Stimulated activated CD8-positive, alpha-beta memory T cell treated with anti-CD3 and anti-CD28 coated beads, Interleukin-7, amount 100 ng/mL, for 24 hours (primary cell): ENCODE data around the gene MED12L.
"Not testable (repeated sequence)": the region's sequence is repeated elsewhere in the genome, so short reads cannot be mapped to it uniquely, and the experiment has no call there.

Experiments used
- DNase-seq: peaks from one replicate; pipeline ENCODE4 v3.0.0-alpha.2; 2020; ENCODE audit warnings: low read depth

The MED12L gene

DNA sequence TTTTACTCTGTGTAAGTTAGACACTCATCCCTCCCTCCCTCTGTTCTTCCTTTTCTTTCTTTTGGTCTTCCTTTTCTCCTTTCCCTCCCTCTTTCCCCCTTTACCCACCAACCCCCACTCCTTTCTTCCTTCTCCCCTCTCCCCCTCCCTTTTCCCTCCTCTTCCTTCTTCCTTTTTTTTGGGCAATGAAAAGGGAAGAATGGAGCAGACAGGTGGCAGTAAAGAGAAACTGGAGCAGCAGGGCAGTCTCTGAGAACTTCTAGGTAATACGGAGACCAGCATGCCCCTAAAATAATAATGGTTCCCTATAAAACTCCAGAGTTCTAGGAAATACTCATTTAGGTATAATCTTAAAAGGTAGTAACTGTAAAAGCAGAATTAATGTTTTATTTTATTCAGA is 129.0 kb downstream of the MED12L start:
- DNase-seq = no peak

DNA sequence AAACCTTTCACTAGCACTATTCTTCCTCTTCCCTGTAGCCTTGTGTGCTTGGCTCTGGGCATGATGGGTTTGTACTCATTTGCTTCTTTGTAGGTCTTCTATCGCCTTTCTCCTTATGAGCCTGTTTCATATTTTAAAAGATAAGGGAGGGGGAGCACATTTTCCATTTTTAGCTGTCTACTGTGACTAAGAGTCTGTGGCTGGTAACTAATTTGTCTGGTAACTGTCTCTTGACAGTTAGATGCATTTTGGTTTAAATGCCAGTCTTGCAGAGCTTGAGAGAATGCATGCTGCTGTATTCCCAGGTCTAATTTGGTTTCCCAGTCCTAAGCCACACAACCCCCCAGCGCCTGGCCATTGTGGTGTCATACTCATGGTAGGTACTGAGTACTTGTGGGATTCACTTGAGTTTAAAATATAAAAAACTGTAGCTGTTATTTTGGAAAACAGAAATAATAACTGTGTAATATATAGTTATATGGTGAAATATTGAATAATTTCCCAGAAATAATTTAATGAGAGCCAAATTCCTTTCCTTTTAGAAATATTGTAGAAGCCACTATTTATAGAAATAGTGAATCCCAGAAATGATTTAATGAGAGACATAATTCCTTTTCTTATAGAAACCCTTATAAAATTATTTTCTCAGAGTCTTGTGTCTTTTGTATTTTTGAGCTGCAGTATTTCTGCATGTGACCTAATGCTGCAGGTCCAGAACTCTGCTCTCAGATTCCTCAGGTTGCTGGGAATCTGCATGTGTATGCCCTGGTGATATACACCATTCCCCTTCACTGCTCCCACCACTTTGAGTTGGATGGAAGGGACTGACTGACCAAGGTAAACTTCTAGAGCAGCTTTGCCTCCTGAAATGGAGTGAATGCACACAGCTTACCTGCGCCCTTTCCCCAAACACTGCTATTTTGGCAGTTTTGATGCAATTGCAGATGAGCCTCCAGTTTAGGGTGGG is 131.5 kb downstream of the MED12L start:
- DNase-seq = no peak

DNA sequence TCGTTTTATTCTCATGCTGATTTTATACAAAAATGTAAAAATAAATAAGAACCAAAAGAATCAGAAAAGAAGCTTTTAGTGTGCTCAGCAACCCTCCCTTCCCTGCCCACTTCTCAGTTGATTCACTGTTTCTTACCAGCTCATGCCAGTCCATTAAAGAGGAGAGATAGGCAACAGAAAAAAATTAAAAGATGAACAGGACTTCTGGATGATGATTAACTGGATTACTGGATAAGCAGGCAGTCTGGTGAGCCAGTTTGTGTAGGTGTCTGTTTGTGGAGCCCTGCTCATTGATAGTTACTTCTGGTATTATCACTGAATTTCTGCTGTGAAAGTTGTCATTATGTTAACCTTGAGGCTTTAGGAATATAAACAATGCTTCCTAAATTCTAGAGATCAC is 132.7 kb downstream of the MED12L start:
- no peak for DNase-seq

DNA sequence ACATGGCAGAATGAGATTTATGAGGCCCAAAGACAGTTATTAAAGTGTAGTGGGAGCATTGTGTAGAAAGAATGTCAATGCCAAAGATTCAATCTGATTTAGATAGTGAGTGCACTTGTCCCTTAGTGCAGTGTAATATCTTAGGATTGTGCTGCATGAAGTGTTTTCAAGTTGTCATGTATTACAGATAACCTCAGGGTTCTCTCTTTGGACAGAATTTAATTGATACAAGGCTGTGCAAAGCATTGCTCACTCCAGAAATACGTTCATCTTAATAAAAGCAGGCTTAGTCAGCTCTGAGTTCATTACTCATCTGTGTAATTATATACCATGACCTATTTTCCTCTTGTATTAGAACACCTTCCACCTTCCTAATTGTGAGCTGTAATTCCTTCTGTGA is 133.6 kb downstream of the MED12L start:
- no peak for DNase-seq

DNA sequence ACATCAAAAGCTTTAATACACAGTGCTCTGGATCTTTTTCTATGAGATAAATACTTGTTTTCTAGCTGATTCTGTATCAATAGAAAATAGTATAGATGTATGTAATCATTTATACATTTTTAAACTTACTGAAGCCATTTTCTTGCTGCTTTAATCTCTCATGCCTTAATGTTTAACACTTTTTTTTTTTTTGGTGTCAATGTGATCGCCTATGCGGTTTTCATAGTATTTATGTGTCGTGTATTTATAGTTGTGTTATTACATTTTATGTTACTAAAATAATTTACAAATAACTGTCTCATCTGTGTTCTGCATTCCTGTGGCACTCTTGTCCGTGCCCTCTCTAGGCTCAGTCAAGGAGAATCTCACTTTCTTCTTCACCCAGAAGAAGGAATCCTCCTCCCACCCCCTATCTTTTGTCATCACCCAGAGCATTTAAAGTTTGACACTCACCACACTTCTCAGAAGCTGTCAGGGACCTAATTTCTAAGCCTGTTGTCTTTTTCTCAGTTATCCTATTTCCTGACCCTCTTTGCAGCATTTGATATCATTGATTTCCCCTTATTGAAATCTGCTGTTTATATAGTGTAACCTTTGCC is 138.9 kb downstream of the MED12L start:
- DNase-seq = no peak

DNA sequence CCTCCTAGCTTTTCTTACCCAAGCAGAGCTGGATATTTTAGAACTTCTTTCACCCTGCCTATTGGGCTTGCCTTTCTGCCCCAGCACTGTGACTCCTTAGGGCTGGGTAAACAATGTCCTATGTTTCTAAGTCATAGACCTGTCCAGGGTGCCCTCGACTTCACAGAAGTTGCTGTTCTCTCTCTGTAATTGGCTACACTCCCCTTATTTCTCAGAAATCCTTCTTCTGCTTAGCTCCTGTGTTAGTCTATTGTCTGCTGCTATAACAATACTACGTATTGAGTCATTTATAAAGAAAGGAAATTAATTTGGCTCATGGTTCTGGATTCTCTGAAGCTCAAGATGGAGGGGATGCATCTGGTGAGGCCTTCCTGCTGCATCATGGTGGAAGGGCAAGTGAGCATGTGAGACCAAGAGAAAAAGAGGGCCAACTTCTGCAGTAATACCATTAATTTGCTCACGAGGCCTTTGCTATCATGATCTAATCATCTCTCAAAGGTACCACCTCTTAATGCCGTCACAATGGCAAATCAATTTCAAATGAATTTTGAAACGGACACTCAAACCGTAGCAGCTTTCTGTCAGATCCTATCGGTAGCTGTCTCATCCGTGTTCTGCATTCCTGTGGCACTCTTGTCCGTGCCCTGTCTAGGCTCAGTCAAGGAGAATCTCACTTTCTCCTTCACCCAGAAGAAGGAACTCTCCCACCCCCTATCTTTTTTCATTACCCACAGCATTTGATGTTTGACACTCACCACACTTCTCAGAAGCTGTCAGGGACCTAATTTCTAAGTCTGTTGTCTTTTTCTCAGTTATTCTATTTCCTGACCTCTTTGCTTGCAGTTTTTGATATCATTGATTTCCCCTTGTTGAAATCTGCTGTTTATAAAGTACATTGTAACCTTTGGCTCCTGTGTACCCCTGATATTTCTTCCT is 139.8 kb downstream of the MED12L start:
- DNase-seq = no peak

DNA sequence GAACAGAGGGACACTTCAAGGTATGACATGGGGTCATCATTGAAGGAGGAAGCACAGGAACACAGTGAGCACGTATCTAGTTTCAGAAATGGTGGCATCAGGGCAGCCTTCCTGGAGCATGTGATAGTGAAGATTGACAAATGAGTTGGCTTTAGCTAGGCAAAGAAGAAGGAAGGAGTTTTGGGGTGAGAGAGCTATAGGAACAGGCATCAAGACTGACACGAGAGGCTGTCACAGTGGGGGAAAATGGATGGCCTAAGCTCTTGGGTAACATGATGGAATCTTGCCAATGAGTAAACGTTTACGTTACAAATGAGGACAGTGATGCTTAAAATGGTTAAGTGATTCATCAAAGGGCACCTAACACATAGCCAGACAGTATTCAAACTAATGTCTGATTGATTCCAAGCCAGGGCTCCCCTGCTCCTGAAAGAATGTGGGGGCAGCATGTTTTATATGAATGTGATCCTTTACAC is 140.7 kb downstream of the MED12L start:
- no peak for DNase-seq

DNA sequence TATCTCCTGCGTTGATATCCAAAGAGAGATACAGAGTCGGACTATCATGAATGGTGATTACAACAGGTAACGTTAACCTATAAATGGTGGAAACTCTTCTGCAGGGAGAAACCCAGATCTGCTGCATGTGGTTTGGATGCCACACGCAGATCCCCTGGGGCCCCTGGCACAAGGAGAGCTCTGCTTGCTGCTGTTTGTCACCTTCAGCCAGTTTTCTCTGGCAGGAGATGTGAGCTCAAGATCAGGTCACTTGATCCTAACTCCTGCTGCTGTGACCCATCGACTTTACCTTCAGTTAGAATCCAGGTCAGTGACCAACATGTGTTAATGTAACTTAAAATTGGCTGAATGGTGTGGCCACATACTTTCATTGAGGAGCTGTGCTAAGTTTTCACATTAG is 141.4 kb downstream of the MED12L start:
- no peak for DNase-seq

DNA sequence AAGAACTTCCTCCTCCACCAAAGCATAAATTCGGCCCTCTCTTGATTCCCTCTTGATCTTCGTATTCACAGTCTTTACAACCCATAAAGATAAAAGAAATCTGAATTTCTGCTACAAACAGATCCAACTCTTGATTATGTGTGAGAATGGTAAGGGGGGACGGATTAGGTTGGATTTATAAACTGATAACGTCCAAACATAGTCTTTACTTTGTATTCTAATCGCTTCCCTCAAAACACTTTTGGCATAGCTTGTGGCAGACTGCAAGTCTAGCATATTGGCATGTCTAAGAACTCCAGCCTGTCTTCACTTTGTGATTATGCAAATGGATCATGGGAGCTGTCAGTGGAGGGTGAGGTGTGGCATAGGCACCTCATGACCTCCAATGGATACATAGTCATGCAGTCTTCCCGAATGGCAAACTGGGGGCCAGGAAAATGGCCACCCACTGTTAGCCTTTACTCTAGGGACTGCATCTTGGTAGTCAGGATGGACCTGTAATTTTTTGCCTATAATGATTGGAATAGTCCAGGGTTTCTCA is 141.9 kb downstream of the MED12L start:
- DNase-seq = no peak

DNA sequence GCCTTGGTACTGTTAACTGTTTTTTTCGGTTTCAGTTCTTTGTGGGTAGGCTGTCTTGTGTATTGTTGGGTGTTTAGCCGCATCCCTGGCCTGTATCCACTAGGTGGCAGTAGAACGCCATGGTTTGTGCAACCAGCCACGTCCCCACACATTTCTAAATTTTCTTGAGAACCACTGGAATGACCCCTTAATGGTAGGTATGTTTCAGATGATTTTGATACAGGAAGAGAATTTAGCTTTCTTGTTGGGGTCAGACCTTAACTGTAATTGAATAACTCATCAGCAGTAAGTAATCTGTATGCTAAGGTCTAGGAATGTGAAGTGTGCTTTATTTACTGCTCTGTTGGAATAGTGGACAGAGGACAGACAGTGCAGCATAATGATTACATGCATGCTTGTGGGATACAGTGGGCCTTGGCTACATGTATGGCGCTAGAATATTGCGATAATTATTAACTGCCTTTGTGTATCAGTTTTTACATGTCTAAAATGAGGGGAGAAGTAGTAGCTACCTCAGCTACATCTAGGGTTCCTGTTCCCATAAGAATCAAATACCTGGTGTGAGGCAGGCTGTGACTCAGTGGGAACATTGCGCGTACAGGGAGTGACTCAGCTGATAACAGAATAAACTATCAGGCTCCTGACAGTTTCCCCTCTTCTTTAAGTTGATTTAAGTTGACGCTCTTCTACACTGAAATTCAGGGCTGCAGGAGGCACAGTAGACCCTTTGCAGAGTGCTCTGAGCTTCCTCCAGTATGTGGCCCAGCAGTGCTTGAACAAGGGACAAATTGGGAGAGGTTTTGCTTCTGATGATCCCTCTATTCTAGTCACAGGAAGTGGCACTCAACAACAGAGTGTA is 142.6 kb downstream of the MED12L start:
- DNase-seq = peak; percentile 53

DNA sequence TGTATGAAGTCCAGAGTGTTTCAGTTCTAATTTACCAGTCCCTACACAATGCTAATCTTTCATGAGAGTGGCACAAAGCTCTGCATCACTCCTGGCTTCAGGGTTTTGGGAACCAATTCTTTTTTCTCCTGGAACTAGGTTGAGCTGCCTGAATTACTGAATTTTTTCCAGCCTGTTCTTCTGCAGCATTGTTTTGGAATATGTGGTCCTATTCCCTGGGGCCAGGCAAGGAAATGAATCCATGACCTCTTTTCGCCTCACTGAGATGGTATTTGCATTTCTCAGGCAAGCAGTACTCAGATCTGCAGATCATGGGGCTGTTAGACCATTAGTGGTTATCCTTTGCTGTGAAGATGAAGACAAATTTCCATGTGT is 143.2 kb downstream of the MED12L start:
- DNase-seq = no peak

DNA sequence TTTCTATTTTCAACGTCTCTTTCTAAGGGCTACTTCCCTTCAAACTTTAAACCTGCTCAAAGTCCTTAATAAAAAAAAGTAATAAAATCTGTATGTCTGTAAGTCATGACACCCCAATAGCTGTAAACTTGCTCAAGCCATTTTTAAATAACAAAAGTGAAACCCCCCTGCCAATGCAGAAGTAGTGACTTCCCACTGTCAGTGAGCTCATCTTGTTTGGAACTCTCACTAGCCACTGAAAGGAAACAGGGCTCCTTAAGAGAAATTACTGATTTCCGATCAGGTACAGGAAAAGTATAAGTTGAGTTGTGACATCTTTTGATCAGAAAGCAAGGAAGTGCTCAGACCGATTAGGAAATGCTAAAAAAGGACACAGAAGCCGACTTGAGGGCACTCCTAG is 145.2 kb downstream of the MED12L start:
- no peak for DNase-seq

DNA sequence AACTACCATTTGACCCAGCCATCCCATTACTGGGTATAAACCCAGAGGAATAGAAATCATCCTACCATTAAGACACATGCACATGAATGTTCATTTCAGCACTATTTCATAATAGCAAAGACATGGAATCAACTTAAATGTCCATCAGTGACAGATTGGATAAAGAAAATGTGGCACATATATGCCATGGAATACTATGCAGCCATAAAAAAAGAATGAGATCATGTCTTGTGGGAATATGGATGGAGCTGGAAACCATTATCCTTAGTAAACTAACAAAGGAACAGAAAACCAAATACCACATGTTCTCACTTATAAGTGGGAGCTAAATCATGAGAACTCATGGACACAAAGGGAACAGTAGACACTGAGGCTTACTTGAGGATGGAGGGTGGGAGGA is 146.9 kb downstream of the MED12L start:
- not testable (repeated sequence) for DNase-seq

DNA sequence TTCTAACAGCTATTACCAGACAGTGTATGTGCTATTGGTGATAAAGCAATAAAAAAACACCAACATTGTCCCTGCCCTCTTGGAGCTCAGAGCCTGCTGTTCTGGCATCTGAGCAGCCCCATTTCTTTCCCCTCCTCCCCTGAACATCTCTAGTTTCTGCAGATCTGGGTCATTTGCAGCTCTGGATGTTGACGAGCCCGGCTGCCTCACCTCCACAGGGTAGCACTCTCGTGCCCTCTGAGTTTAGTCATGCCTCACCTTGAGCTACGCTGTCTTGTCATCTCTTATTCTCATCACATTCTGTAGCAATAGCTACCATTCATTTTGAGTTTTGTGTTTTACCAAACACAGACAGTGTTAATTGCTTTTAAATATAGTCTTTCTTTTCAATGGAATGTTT is 147.5 kb downstream of the MED12L start:
- DNase-seq = no peak

DNA sequence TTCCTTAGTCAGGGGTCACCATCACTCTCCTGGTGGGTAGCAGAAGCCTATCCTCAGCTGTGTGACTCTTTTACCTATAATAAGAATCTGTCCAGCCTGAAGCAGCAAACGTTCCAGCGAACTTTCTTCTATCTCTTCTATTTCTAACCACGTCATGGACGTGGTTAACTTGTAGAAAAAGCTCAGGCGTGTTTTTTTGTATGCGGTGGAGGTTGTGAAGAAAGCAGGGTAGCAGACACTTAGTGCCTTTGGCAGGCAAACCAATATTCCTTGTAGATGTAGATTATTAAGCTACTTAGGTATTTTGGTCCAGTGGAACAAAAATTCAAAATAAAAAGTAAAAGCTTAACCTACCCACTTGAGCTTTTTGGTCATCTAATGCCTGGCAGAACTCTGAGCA is 149.4 kb downstream of the MED12L start:
- no peak for DNase-seq

DNA sequence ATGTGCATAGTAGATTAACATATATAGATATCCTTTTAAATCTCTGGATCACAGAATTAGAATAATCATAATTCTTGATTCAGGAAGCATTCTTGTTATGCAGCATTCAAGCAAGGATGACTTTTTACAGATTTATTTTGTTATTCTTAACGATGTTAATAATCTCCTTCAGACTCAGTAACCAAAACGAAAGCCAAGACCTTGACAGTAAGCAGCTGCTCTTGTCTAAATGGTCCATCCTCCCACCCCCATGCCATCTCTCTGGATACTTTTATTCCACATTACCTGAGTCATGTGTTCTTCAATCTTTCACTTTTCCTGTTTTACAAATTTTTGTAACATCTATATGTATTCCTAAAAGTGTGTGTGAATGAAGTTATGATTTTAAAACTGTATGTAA is 150.9 kb downstream of the MED12L start:
- no peak for DNase-seq

DNA sequence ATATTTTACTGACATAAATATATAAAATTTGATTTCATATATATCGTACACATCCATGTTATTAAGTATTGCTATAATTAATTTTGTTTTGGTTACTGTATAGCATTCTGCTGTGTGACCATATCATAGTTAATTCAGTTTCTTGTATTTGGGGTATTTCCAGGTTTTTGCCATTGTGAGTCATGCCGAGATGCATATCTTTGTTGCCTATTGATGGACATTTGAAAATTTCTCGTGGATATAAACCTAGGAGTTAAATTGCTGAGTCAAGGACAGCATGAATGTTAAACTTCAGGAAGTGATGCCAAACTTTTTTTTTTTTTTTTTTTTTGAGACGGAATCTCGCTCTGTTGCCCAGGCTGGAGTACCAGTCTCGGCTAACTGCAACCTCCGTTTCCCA is 151.3 kb downstream of the MED12L start:
- DNase-seq = no peak

DNA sequence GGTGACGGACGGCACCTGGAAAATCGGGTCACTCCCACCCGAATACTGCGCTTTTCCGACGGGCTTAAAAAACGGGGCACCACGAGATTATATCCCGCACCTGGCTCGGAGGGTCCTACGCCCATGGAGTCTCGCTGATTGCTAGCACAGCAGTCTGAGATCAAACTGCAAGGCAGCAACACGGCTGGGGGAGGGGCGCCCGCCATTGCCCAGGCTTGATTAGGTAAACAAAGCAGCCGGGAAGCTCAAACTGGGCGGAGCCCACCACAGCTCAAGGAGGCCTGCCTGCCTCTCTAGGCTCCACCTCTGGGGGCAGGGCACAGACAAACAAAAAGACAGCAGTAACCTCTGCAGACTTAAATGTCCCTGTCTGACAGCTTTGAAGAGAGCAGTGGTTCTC is 156.5 kb downstream of the MED12L start:
- not testable (repeated sequence) for DNase-seq

DNA sequence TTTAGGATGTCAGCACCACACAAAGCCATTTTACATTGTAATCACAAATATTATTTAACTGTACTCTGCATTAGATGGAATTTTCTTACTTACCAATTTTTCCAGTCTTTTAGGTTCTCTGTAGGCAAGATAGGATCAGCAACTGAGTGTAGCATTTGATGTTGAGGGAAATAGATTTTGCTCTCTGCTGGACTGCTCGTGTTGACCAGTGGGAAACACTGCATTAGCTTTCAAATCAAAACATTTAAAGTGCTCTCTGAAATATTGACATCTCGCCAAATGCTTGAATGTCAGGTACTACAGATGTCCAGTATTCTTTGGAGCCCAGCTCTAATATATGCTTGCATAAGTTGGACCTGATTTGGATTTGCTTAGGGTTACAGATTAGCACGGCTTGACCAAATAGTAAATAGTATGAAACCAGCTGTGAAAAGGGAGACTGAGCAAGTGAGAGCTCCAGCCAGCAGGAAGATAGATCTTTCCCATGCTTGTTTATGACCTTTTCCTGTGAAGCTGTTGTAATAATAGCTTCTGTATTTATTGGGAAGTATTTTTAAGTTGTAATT is 163.4 kb downstream of the MED12L start:
- no peak for DNase-seq

DNA sequence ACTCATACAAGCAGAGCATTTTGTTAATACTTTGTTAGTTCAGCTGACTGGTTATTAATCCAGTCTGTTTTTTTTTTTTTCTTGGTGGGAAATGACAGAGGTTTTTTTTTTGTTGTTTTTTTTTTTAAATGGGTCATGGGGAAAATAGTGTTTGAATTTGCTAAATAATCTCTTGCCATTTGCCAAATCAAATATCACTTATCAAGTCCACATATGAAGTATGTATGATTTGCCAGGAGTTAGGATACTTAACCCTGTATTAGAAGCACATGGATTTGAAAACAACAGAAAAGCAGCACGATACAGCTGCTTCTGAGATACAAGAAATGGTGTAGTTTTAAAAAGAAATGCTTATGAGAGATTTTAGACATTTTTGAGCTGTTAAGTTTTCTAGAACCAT is 171.3 kb downstream of the MED12L start:
- DNase-seq = no peak

DNA sequence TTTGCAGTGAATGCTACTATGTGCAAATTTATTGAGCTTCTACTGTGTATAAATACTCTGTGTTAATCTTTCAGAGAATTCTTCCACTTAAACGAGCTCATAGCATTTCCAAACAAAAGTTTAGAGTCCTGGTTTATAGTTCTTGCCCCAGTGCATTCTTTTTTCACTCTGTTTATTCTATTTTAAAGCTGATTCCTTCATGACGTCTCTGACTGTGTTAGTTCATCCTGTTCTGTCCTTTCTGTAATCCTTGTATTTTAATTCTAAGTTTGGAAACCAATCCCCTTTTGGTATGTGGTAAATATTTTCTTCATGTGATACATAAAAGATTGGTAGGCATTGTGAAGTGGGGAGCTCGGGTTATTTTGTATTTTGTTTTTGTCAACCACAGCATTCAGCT is 174.2 kb downstream of the MED12L start:
- DNase-seq = no peak
